ENCODE results near the gene PTPRN.

- TF ChIP-seq CTCF (IDR thresholded peaks at IDR 0.05) (no peak), POLR2A (IDR thresholded peaks at IDR 0.05) (no peak), POLR2AphosphoS5 (IDR thresholded peaks at IDR 0.05) (no peak)
Observed at GRCh38 chr2:219350215-219350614, 41.0 kb upstream of the PTPRN start.

Measured in prostate gland (tissue), 2 donors.